Measurements from ENCODE around the gene POP7.
"Not testable (repeated sequence)": the region's sequence is repeated elsewhere in the genome, so short reads cannot be mapped to it uniquely, and the experiment has no call there.

Gene POP7

DNA sequence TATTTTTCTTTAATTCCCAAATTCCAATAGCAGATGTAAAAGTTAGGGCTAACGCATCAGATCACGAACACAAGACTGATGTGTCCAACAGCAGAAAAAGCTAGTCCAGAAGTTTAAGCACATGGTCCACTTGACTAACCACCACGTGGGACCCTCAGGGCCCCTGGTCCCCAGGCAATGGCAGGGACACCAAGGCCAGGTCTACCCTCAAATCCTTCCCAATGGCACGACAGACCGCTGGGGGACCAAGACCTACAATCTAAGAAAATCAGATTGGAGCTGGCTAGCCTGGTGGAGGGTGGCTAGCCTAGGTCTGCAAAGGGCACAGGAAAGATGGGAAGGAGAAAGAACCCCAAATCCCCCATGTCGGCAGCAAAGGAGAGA lies 13.4 kb upstream of the POP7 start:
- DNase-seq (ENCODE audit: low read depth), result no peak

DNA sequence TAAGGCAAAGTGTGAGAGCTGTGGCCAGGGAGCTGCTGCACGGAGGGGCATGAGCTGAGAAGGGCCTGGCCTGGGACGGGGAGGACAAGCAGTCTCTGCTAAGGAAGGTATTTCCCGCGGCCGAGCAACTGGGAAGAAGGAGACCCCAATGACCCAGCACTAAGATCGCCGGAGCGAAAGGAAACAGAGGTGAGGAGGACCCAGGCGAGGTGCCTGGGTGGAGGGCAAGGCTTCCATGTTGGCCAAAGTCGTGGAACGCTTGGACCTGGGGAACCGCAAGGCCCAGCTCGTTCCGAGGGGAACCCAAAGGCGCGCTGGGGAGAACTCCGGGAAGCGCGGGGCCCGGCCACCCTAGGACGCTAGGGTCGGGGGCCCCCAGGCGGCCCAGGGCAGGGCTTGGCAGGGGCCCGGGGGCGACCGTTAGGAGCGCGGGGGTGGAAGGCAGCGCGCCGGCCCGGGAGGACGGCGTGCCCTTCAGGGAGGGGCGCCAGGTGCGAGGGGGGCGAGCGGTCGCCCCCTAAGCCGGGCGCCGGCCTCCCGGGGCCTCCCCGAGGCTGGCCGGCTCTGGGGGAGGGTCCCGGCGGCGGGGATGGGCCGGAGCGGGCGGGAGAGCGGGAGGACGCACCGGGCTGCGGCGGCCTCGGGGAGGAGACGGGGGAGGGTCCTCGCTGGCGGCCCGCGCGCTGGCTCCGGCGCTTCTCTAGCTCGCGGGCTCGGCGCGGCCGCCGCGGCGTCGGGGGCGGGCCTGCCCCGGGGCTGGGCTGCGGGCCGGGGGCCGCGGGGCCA lies 12.4 kb upstream of the POP7 start:
- DNase-seq (ENCODE audit: low read depth), result no peak

DNA sequence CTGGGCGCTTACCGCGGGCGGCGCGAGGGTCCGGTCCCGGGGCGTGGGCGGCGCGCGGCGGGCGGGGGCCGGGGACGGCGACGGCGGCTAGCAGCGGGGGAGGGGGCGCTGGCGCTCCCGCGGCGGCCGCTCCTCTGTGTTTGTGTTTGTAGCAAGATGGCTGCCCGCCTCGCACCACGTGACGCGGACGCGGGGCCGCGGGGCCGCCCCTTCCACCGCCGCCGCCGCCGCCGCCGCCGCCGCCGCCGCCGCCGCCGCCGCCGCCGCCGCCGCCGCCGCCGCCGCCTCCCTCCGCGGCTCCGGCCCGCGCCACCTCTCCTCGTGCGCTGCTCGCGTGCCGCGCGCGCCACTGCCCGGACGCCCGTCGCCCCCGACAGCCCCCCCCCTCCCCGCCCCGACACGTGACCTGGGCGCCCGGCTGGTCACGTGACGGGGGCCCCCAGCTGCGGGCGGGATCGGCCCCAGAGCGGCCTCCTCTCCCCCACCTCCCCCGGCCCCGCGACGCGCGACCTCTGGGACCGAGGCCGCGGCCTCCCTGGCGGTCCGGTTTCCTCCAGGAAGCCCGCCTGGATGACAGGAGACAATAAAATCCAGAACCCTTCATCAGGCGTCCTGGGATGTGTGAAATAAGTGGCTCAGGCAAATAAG lies 11.7 kb upstream of the POP7 start, which contains the start of gene GIGYF1:
Gene GIGYF1, minus strand, starts transcription at position 153 of the 648 bp plus-strand sequence. CDS start 6,012 bp downstream, outside the sequence.
- DNase-seq (ENCODE audit: low read depth), result peak; percentile 54

GRCh38 chr7:100696123-100696521 lies 9.8 kb upstream of the POP7 start:
- DNase-seq (ENCODE audit: low read depth), result no peak

DNA sequence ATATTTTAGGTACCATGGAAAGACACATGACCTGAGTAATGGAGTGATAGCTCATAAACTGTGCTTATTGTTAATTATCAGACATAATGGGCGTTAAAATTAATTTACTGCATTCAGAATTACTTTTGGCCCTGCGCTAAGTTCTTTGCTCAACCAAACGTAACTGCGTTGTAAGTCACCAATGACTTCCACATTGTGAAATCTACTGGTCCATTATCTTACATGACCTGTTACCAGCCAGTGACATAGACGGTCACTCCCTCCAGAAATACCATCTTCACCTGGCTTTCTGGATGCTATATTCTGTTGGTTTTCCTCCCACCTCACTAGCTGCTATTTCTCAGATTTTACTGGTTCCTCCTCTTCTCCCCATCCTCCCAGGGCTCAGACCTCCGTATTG lies 6.9 kb upstream of the POP7 start:
- no peak for DNase-seq (ENCODE audit: low read depth)

GRCh38 chr7:100701089-100701488 lies 4.8 kb upstream of the POP7 start:
- not testable (repeated sequence) for DNase-seq (ENCODE audit: low read depth)

DNA sequence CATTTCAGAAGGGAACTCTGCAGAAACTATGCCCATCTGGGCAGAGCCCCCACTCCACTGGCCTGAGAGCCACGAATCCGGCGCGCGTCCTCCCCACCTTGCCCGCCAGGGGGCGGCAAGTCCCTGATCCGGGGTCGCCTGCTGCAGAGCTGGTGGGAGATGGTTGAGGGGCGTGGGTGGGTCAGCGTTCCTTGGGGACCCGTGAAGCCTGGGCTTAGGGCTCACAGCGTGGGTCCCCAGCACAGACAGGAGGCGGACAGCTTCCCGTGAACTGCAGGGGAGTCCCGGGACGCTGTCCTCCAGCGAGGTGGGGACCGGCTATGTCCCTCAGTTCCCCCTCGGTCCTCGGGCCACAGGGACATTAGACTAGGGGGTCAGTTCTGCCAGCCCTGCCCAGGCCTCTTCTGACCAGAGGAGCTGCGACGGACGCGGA lies 585 bp upstream of the POP7 start:
- peak; percentile 48 for DNase-seq (ENCODE audit: low read depth)

- no peak for DNase-seq (ENCODE audit: low read depth)
Observed at GRCh38 chr7:100706672-100707311, 871 bp downstream of the POP7 start.

GRCh38 chr7:100708395-100708794 lies 2.5 kb downstream of the POP7 start:
- no peak for DNase-seq (ENCODE audit: low read depth)

GRCh38 chr7:100710452-100710851 lies 4.5 kb downstream of the POP7 start:
- no peak for DNase-seq (ENCODE audit: low read depth)

GRCh38 chr7:100711369-100711768 lies 5.4 kb downstream of the POP7 start:
- peak; percentile 27 for DNase-seq (ENCODE audit: low read depth)

DNA sequence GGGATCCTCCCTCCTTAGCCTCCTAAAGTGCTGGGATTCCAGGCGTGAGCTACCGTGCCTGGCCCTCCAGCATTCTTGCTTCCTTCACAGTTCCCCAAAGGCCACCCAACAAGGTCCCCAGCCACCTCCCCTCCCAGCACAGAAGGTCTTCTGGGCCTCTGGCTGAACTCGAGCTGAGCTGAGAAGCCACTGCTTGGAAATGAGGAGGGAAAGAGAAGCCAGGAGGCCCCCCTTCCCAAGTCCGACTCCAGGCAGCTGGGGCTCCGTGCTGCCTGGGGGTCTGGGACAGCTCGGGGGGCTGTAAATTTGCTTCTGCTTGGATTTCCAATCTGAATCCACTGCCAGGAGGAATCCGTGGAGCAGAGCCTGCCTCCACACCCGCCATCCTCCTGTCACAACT lies 8.8 kb downstream of the POP7 start:
- no peak for DNase-seq (ENCODE audit: low read depth)

GRCh38 chr7:100717073-100717472 lies 11.2 kb downstream of the POP7 start:
- not testable (repeated sequence) for DNase-seq (ENCODE audit: low read depth)

DNA sequence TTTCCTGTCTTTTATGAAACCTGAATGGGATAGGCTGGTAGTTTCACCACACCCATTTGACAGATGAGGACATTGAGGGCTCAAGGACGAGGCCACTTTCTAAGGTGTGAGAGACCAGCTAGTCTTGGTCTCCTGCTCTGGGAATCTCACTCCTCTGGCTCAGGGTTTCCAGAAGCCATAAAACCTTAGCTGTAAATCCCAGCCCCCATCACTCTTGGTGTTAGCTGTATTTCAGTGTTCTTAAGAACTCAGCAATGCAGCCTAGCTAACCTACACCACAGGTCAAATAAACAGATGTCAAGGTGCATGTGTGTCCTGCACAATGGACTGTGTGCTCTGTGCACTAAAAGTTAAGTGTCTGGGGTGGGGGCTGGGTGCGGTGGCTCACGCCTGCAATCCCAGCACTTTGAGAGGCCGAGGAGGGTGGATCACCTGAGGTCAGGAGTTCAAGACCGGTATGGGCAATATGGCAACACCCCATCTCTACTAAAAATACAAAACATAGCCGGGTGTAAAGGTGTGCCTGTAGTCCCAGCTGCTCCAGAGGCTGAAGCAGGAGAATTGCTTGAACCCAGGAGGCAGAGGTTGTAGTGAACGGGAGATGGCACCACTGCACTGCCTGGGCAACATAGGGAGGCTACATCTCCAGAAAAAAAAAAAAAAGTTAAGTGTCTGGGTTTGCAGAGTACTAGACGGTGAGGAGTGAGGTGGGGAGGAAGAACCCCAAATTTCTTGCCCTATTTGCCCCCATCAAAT lies 13.8 kb downstream of the POP7 start:
- peak; percentile 54 for DNase-seq (ENCODE audit: low read depth)

- DNase-seq (ENCODE audit: low read depth), result no peak
Observed at GRCh38 chr7:100720279-100720670, 14.4 kb downstream of the POP7 start, which contains the start of gene EPO. Gene EPO (plus strand): TSS chr7:100720468. CDS start chr7:100720981, 513 bp downstream.

DNA sequence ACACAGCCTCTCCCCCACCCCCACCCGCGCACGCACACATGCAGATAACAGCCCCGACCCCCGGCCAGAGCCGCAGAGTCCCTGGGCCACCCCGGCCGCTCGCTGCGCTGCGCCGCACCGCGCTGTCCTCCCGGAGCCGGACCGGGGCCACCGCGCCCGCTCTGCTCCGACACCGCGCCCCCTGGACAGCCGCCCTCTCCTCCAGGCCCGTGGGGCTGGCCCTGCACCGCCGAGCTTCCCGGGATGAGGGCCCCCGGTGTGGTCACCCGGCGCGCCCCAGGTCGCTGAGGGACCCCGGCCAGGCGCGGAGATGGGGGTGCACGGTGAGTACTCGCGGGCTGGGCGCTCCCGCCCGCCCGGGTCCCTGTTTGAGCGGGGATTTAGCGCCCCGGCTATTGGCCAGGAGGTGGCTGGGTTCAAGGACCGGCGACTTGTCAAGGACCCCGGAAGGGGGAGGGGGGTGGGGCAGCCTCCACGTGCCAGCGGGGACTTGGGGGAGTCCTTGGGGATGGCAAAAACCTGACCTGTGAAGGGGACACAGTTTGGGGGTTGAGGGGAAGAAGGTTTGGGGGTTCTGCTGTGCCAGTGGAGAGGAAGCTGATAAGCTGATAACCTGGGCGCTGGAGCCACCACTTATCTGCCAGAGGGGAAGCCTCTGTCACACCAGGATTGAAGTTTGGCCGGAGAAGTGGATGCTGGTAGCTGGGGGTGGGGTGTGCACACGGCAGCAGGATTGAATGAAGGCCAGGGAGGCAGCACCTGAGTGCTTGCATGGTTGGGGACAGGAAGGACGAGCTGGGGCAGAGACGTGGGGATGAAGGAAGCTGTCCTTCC lies 15.0 kb downstream of the POP7 start:
- DNase-seq (ENCODE audit: low read depth), result no peak

- DNase-seq (ENCODE audit: low read depth), result no peak
Observed at GRCh38 chr7:100721505-100721812, 15.5 kb downstream of the POP7 start.

- no peak for DNase-seq (ENCODE audit: low read depth)
Observed at GRCh38 chr7:100722480-100723212, 16.7 kb downstream of the POP7 start.

GRCh38 chr7:100723732-100724275 lies 17.9 kb downstream of the POP7 start:
- DNase-seq (ENCODE audit: low read depth), result no peak

- not testable (repeated sequence) for DNase-seq (ENCODE audit: low read depth)
Observed at GRCh38 chr7:100724364-100724763, 18.4 kb downstream of the POP7 start.

All from fibroblast of gingiva (primary cell).